ENCODE results near the gene PPP6R2. TPM values are rescaled to one million over a fixed set of nuclear protein-coding genes. Genes with fewer than 3 reads are reported as not detected.

The PPP6R2 gene
- total and polyA plus RNA-seq, 2 donors (not counting 1 experiment from before 2014, with no cell fraction given) = 19.7 to 44.4 TPM

DNA sequence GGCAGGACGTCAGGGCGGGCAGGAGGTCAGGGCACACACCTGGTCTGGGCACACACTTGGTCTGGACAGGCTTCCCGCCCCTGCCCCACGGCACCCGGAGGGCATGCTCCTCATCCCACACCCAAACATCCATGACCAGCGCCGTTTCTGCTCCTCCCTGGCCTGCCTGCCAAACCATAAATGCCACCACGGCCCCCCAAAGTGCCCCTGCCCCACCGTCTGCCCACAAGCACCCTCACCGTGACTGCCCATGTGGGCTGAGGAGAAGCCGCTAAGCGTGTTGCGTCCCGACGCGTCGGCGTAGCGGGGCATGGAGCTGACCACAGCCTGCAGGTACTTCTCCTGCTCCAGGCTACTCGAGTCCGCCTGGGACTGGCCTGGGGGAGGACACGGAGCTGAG is 115.9 kb downstream of the PPP6R2 start:
- H2AFZ ChIP-seq (ENCODE audit: low read length) = no peak overlapping the region
- no peak for DNase-seq (ENCODE audit: low read depth in 2 of 2)
- H3K27ac ChIP-seq (ENCODE audit: insufficient read depth, low read length) = no peak overlapping the region
- no peaks in the 10 kb centered on the region for H3K27me3 ChIP-seq (ENCODE audit: control insufficient read depth, insufficient read depth, low read length)
- H3K4me1 ChIP-seq (ENCODE audit: control insufficient read depth, extremely low read depth, insufficient read depth, low read length) = no peaks in the 10 kb centered on the region
- no peaks in the 10 kb centered on the region for H3K9me3 ChIP-seq (ENCODE audit: control insufficient read depth, insufficient read depth, low read depth, low read length)
- H3K4me3 ChIP-seq (replicated peaks in 1 of 4; ENCODE audit: control extremely low read depth in 1 of 4, insufficient read depth in 1 of 4, low read depth in 3 of 4, low read length in 4 of 4) = no peak overlapping the region
- peaks cover 30% of the 10 kb centered on the region for H3K36me3 ChIP-seq (ENCODE audit: control insufficient read depth, insufficient read depth, low read length)
- no peak overlapping the region for H3K9ac ChIP-seq (ENCODE audit: insufficient read depth, low read length)
- no peak for TF ChIP-seq EZH2 (IDR thresholded peaks at IDR 0.05; ENCODE audit: low read length, missing control alignments)
- H3K4me2 ChIP-seq (ENCODE audit: extremely low read depth, insufficient read depth, low read length) = no peak overlapping the region
- no peaks in the 10 kb centered on the region for H4K20me1 ChIP-seq (ENCODE audit: control insufficient read depth, extremely low read depth, insufficient read depth, low read length)
- no peaks in the 10 kb centered on the region for H3K79me2 ChIP-seq (ENCODE audit: control insufficient read depth, insufficient read depth, low read length)

DNA sequence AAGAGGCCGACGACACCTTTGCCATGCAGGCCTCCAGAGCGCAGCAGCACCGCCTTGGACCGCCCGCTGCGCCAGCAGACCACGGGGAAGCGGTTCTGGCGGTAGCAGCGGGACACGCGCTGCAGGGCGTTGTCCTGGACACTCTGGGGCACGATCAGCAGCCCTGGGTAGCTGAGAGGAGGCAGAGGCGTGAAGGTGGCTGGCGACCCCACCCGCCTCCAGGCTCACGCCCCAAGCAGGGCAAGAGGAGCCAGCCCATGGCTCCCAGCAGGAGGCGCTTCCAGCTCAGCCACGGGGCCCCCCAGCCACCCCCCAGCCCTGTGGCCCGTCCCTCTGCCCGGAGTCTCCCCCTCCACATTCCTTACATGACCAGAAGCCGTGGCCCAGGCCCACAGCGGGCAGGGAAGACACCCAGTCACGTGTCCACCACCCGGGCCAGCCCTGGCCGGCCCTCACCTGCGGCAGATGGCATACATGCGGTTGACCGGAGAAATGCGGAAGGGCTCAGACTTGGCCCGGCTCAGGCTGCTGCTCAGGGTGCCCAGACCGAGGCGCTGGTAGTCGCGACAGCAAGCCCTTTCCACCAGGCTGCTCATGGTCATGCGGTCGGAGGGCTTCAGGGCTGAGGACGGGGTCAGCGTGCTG is 116.5 kb downstream of the PPP6R2 start:
- Histone ChIP-seq H2AFZ (ENCODE audit: low read length) (no peak overlapping the region), H3K4me2 (ENCODE audit: extremely low read depth, insufficient read depth, low read length) (no peak overlapping the region), H3K9me3 (ENCODE audit: control insufficient read depth, insufficient read depth, low read depth, low read length) (no peaks in the 10 kb centered on the region), H4K20me1 (ENCODE audit: control insufficient read depth, extremely low read depth, insufficient read depth, low read length) (no peaks in the 10 kb centered on the region), H3K36me3 (ENCODE audit: control insufficient read depth, insufficient read depth, low read length) (peaks cover 32% of the 10 kb centered on the region), H3K9ac (ENCODE audit: insufficient read depth, low read length) (no peak overlapping the region), H3K27ac (ENCODE audit: insufficient read depth, low read length) (no peak overlapping the region), H3K4me1 (ENCODE audit: control insufficient read depth, extremely low read depth, insufficient read depth, low read length) (no peaks in the 10 kb centered on the region), H3K27me3 (ENCODE audit: control insufficient read depth, insufficient read depth, low read length) (no peaks in the 10 kb centered on the region), H3K79me2 (ENCODE audit: control insufficient read depth, insufficient read depth, low read length) (no peaks in the 10 kb centered on the region), H3K4me3 (replicated peaks in 1 of 4; ENCODE audit: control extremely low read depth in 1 of 4, insufficient read depth in 1 of 4, low read depth in 3 of 4, low read length in 4 of 4) (no peak overlapping the region)
- TF ChIP-seq, protein P1, sequence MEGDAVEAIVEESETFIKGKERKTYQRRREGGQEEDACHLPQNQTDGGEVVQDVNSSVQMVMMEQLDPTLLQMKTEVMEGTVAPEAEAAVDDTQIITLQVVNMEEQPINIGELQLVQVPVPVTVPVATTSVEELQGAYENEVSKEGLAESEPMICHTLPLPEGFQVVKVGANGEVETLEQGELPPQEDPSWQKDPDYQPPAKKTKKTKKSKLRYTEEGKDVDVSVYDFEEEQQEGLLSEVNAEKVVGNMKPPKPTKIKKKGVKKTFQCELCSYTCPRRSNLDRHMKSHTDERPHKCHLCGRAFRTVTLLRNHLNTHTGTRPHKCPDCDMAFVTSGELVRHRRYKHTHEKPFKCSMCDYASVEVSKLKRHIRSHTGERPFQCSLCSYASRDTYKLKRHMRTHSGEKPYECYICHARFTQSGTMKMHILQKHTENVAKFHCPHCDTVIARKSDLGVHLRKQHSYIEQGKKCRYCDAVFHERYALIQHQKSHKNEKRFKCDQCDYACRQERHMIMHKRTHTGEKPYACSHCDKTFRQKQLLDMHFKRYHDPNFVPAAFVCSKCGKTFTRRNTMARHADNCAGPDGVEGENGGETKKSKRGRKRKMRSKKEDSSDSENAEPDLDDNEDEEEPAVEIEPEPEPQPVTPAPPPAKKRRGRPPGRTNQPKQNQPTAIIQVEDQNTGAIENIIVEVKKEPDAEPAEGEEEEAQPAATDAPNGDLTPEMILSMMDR (conservative IDR thresholded peaks at IDR 0.05 in 1 of 2, IDR thresholded peaks at IDR 0.05 in 1 of 2; ENCODE audit: low read depth in 1 of 2, low read length in 2 of 2) = no peak
- TF ChIP-seq EZH2 (IDR thresholded peaks at IDR 0.05; ENCODE audit: low read length, missing control alignments) = no peak
- no peak for DNase-seq (ENCODE audit: low read depth in 2 of 2)

DNA sequence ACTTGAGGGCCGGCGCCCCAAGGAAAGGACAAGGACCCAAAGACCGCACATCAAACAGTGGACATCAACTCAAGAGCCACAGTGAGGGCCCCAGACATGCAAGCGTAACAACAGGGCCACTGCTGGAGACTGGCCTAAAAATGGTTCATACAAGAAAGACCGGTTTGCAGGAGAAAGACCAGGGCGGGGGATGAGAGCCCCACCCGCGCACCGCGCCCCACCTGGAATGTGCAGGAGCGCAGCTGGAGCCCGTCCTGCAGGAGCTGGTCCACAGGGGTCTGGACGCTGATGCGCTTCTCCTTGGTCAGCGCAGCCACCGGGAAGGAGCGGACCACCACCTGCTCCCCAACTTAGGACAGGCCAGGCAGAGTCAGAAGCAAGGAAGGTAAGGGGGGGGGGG is 117.8 kb downstream of the PPP6R2 start:
- no peak overlapping the region for H2AFZ ChIP-seq (ENCODE audit: low read length)
- no peaks in the 10 kb centered on the region for H3K79me2 ChIP-seq (ENCODE audit: control insufficient read depth, insufficient read depth, low read length)
- H3K27ac ChIP-seq (ENCODE audit: insufficient read depth, low read length) = no peak overlapping the region
- no peak overlapping the region for H3K4me2 ChIP-seq (ENCODE audit: extremely low read depth, insufficient read depth, low read length)
- no peaks in the 10 kb centered on the region for H3K9me3 ChIP-seq (ENCODE audit: control insufficient read depth, insufficient read depth, low read depth, low read length)
- no peak overlapping the region for H3K9ac ChIP-seq (ENCODE audit: insufficient read depth, low read length)
- no peaks in the 10 kb centered on the region for H4K20me1 ChIP-seq (ENCODE audit: control insufficient read depth, extremely low read depth, insufficient read depth, low read length)
- no peak for TF ChIP-seq EZH2 (IDR thresholded peaks at IDR 0.05; ENCODE audit: low read length, missing control alignments)
- TF ChIP-seq, protein P1 (conservative IDR thresholded peaks at IDR 0.05 in 1 of 2, IDR thresholded peaks at IDR 0.05 in 1 of 2; ENCODE audit: low read depth in 1 of 2, low read length in 2 of 2) = no peak
- H3K4me1 ChIP-seq (ENCODE audit: control insufficient read depth, extremely low read depth, insufficient read depth, low read length) = no peaks in the 10 kb centered on the region
- H3K36me3 ChIP-seq (ENCODE audit: control insufficient read depth, insufficient read depth, low read length) = peaks cover 35% of the 10 kb centered on the region
- DNase-seq (ENCODE audit: low read depth in 2 of 2) = no peak
- H3K4me3 ChIP-seq (replicated peaks in 1 of 4; ENCODE audit: control extremely low read depth in 1 of 4, insufficient read depth in 1 of 4, low read depth in 3 of 4, low read length in 4 of 4) = no peak overlapping the region
- no peaks in the 10 kb centered on the region for H3K27me3 ChIP-seq (ENCODE audit: control insufficient read depth, insufficient read depth, low read length)
